CD4-positive, alpha-beta T cell (primary cell): ENCODE results near the gene STAT6. TPM values are rescaled to one million over a fixed set of nuclear protein-coding genes. Genes with fewer than 3 reads are reported as not detected.

Experiments used
- ATAC-seq: fragments of 200-7000 bp; cut with Tn5 transposase; one replicate; pipeline ENCODE4 v1.10.0; 2022; ENCODE audit warnings: mild to moderate bottlenecking; ENCODE audit not compliant: poor library complexity
- CTCF ChIA-PET: fragments of 350-600 bp; sonication (Branson Sonifier 250); formaldehyde crosslinking; loops from one replicate; lab custom pipeline; 2021; ENCODE audit warnings: antibody characterized with exemption, inconsistent platforms; lab: Charles Lee
- POLR2A ChIA-PET: fragments of 350-600 bp; sonication (Branson Sonifier 250); formaldehyde crosslinking; loops from one replicate; lab custom pipeline; 2021; ENCODE audit warnings: antibody characterized with exemption, inconsistent platforms; lab: Charles Lee
- DNase-seq, 14 experiments: peaks; one replicate each; pipeline ENCODE4 v3.0.0-alpha.2; 2013 to 2020; ENCODE audit warnings: mixed read lengths in 2 of 14
- H3K27ac ChIP-seq, 2 donors: one replicate each; pipeline versions ENCODE4 v1.5.1 to v1.7.0; 2013; ENCODE audit warnings: low read length in 2 of 2, low read depth in 1 of 2, mild to moderate bottlenecking in 1 of 2
- H3K27me3 ChIP-seq, 2 experiments: 1 replicate in 1 of 2; 2 replicates in 1 of 2; pipeline versions ENCODE4 v1.6.1 to v1.7.0; 2013; ENCODE audit warnings: low read length in 2 of 2, control low read depth in 1 of 2, mild to moderate bottlenecking in 1 of 2, moderate library complexity in 1 of 2; ENCODE audit not compliant: insufficient read depth in 2 of 2, control insufficient read depth in 1 of 2
- H3K36me3 ChIP-seq: one replicate; pipeline ENCODE4 v1.6.1; 2013; ENCODE audit warnings: low read length, control low read depth; ENCODE audit not compliant: insufficient read depth
- H3K4me1 ChIP-seq: one replicate; pipeline ENCODE4 v1.6.1; 2013; ENCODE audit warnings: low read length, control low read depth; ENCODE audit not compliant: insufficient read depth
- H3K4me3 ChIP-seq: one replicate; pipeline ENCODE4 v1.5.1; 2013; ENCODE audit warnings: mild to moderate bottlenecking, low read length, moderate library complexity
- H3K9me3 ChIP-seq, 2 experiments: 1 replicate in 1 of 2; 2 replicates in 1 of 2; pipeline versions ENCODE4 v1.6.1 to v1.7.0; 2013; ENCODE audit warnings: low read length in 2 of 2, mild to moderate bottlenecking in 2 of 2, control low read depth in 1 of 2, moderate library complexity in 1 of 2; ENCODE audit not compliant: control insufficient read depth in 1 of 2, insufficient read depth in 1 of 2
- H3K27ac Mint-ChIP-seq: one replicate; pipeline ENCODE4 v1.8.0; 2020; ENCODE audit warnings: mixed read lengths
- H3K27me3 Mint-ChIP-seq: one replicate; pipeline ENCODE4 v1.8.0; 2021; ENCODE audit warnings: mixed read lengths
- H3K36me3 Mint-ChIP-seq: one replicate; pipeline ENCODE4 v1.8.0; 2021; ENCODE audit warnings: low read depth, mixed read lengths
- H3K4me1 Mint-ChIP-seq: one replicate; pipeline ENCODE4 v1.8.0; 2021; ENCODE audit warnings: low read depth, mixed read lengths
- H3K4me3 Mint-ChIP-seq: one replicate; pipeline ENCODE4 v1.8.0; 2020; ENCODE audit warnings: mild to moderate bottlenecking, mixed read lengths
- H3K9me3 Mint-ChIP-seq: one replicate; pipeline ENCODE4 v1.8.0; 2020; ENCODE audit warnings: mixed read lengths
- CTCF ChIP-seq: fragments of 200-600 bp; IDR thresholded peaks from one replicate; pipeline ENCODE4 v1.8.0; 2022; ENCODE audit warnings: antibody characterized with exemption, mild to moderate bottlenecking
- intact Hi-C, 2 experiments: fragments of 100-400 bp; cut with DNase I in 1 of 2; cut with micrococcal nuclease in 1 of 2; formaldehyde crosslinking; loops; one replicate each; pipeline versions ENCODE4 v1.15.1 to v1.9.0; 2023 to 2025; cut with DNase I, micrococcal nuclease
- total RNA-seq, 174 experiments: library from RNA in 2 of 174; stranded (reverse) in 2 of 174; gene quantifications; one replicate each; pipeline ENCODE4 v1.2.3 and lab custom pipeline; 2021 to 2026

STAT6 gene
- total RNA-seq, 2 experiments from 2014 or later = 133 to 144 TPM

DNA sequence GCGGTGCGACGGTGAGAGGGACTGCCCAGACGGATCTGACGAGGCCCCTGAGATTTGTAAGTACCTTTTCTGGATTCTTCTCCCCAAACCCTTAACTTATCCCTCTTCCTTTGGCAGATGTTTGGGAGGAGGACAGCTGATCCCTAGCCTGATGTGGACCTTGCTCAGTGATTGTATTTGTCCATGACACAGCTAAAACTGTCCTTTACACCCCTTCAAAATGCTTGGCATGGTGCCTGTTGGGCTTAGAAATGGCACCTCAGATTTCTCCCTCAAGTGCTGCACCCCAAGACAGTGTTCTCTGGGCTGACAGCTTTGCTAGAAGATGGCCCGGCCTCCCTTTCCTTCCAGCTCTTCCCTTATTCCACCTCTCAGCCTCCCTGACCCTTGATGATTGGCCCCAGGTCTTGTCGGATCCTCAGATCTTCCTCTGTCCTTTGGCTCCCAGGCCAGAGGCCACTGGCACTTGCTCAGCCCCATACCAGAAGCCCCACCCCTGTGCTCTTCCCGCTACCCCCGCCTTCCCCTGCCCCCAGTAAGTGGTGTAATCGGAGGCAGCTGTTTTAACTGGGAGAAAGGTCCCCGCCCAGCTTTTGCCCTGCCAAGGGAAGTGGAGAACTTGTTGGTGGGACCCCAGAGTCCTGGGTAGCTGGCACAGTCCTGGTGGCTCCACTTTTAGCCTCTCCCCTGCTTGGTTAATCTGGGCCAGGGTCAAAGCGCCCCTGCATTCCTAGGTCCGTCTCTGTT lies 27.5 kb upstream of the STAT6 start:
- H3K27me3 Mint-ChIP-seq = no peaks in the 10 kb centered on the region
- no peak overlapping the region for H3K27ac ChIP-seq
- no peaks in the 10 kb centered on the region for H3K9me3 Mint-ChIP-seq
- no peak overlapping the region for H3K4me3 Mint-ChIP-seq
- POLR2A ChIA-PET = no interaction called here
- no peaks in the 10 kb centered on the region for H3K27me3 ChIP-seq
- H3K4me1 ChIP-seq = peaks cover 5% of the 10 kb centered on the region
- TF ChIP-seq CTCF = no peak
- intact Hi-C loops = no loop called here
- CTCF ChIA-PET = no interaction called here
- H3K4me3 ChIP-seq = no peak overlapping the region
- H3K27ac Mint-ChIP-seq = no peak overlapping the region
- no peaks in the 10 kb centered on the region for H3K9me3 ChIP-seq
- DNase-seq = no peak
- ATAC-seq = no peak
- peaks cover 2% of the 10 kb centered on the region for H3K36me3 ChIP-seq
- H3K4me1 Mint-ChIP-seq = peaks cover 6% of the 10 kb centered on the region
- no peaks in the 10 kb centered on the region for H3K36me3 Mint-ChIP-seq

DNA sequence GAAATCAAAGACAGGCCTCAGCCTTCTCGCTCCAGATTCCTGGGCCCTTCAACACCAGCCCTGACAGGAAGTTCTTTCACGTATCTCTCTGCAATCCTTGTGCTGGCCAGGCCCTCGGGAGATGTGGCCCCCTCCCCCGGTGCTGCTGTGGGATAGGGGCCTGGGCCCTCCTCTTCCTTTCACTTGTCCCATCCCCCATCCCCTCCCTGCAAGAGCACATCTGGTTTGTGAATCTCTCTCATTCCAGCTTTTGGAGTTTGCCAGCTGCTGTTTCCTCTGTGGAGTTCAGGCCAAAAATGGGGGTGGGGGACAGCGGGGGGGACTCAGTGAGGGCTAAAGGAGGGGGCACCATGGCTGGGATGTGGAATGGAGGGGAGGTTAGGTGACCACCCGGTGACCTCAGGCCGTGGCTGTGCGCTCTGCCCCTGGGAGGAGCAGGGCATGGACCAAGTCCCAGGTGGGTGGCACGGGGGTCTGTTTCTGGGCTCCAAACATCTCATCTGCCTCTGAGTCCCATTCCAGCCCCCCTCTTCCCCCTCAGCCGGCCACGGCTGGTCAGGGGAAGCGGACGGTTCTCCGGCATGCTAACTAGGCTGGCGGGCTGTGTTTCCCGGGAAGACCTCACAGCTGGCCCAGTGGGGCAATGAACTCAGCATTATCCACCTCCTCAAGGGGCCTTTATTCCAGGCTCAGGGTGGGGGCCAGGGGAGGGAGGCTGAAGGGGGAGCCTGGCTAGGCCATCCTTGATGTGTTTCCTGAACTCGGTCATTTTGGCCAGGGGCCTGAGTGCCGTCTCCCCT lies 24.6 kb upstream of the STAT6 start:
- intact Hi-C loops = no loop called here
- ATAC-seq (no peak), DNase-seq (no peak)
- no peaks in the 10 kb centered on the region for H3K27me3 ChIP-seq
- Mint-ChIP-seq H3K36me3 (no peaks in the 10 kb centered on the region), H3K4me1 (peaks cover 2% of the 10 kb centered on the region), H3K27me3 (no peaks in the 10 kb centered on the region), H3K9me3 (no peaks in the 10 kb centered on the region), H3K27ac (no peak overlapping the region), H3K4me3 (no peak overlapping the region)
- no peaks in the 10 kb centered on the region for H3K4me1 ChIP-seq
- no peak overlapping the region for H3K4me3 ChIP-seq
- CTCF ChIA-PET = interaction anchor here (1.0 kb wide), 1 partner anchor 11 kb away, joined by 4 read pairs; no protein-coding TSS in a partner anchor
- H3K9me3 ChIP-seq = no peaks in the 10 kb centered on the region
- TF ChIP-seq CTCF = no peak
- POLR2A ChIA-PET = no interaction called here
- peaks cover 2% of the 10 kb centered on the region for H3K36me3 ChIP-seq
- no peak overlapping the region for H3K27ac ChIP-seq

DNA sequence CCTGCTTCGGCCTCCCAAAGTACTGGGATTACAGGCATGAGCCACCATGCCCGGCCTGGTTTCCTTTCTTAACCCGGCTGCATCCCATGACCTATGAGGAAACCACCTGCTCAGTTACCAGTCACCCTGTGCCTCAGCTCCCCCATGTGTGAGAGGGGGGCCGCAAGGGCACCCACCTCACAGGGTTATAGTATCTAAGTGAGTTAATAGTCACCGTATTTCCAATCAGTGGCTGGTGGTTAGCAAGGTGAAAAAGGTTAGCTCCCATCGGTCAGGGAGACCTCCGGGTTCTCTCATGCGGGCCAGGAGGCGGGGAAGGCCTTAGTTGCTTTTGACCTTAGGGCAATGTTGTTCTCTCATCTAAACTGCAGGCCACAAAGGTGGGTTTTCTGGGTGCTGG lies 23.8 kb upstream of the STAT6 start:
- Histone ChIP-seq H3K4me3 (no peak overlapping the region), H3K9me3 (no peaks in the 10 kb centered on the region), H3K4me1 (no peaks in the 10 kb centered on the region), H3K36me3 (peaks cover 2% of the 10 kb centered on the region), H3K27ac (no peak overlapping the region), H3K27me3 (no peaks in the 10 kb centered on the region)
- intact Hi-C loops = no loop called here
- no peak for TF ChIP-seq CTCF
- ChIA-PET POLR2A (no interaction called here), CTCF (interaction anchor here (1.0 kb wide), 1 partner anchor 10 kb away, joined by 4 read pairs; no protein-coding TSS in a partner anchor)
- ATAC-seq (no peak), DNase-seq (no peak)
- no peak overlapping the region for H3K4me3 Mint-ChIP-seq
- H3K27me3 Mint-ChIP-seq = no peaks in the 10 kb centered on the region
- H3K9me3 Mint-ChIP-seq = no peaks in the 10 kb centered on the region
- peaks cover 6% of the 10 kb centered on the region for H3K4me1 Mint-ChIP-seq
- no peaks in the 10 kb centered on the region for H3K36me3 Mint-ChIP-seq
- H3K27ac Mint-ChIP-seq = no peak overlapping the region
